Endodermal cell (in vitro differentiated cells): ENCODE results near the gene GLT1D1. TPM values are rescaled to one million over a fixed set of nuclear protein-coding genes. Genes with fewer than 3 reads are reported as not detected.
"Not testable (repeated sequence)": the region's sequence is repeated elsewhere in the genome, so short reads cannot be mapped to it uniquely, and the experiment has no call there.

Experiments used
- DNase-seq: peaks from one replicate; pipeline ENCODE4 v3.0.0-alpha.2; 2017
- H3K27ac ChIP-seq: 2 replicates; pipeline ENCODE4 v1.5.1; 2013; ENCODE audit warnings: mild to moderate bottlenecking, low read depth, low read length, moderate library complexity
- H3K27me3 ChIP-seq: 2 replicates; pipeline ENCODE4 v1.6.1; 2013; ENCODE audit warnings: mild to moderate bottlenecking, low read length, moderate library complexity; ENCODE audit not compliant: insufficient read depth, control insufficient read depth, poor library complexity, severe bottlenecking
- H3K36me3 ChIP-seq: 2 replicates; pipeline ENCODE4 v1.7.0; 2013; ENCODE audit warnings: mild to moderate bottlenecking, low read length, moderate library complexity; ENCODE audit not compliant: control insufficient read depth, insufficient read depth
- H3K4me1 ChIP-seq: one replicate; pipeline ENCODE4 v1.7.0; 2013; ENCODE audit warnings: low read length; ENCODE audit not compliant: control insufficient read depth, insufficient read depth
- H3K4me3 ChIP-seq: 2 replicates; pipeline ENCODE4 v1.5.1; 2013; ENCODE audit warnings: mild to moderate bottlenecking, low read length, moderate library complexity
- H3K9ac ChIP-seq: 2 replicates; pipeline ENCODE4 v1.6.1; 2013; ENCODE audit warnings: mild to moderate bottlenecking, low read length, moderate library complexity; ENCODE audit not compliant: poor library complexity, severe bottlenecking; ENCODE audit errors: extremely low read depth
- H3K9me3 ChIP-seq: 2 replicates; pipeline ENCODE4 v1.6.1; 2013; ENCODE audit warnings: mild to moderate bottlenecking, low read length, moderate library complexity; ENCODE audit not compliant: control insufficient read depth
- H3K27ac Mint-ChIP-seq: 2 replicates; pipeline ENCODE4 v1.8.0; 2020; ENCODE audit warnings: mixed read lengths
- H3K27me3 Mint-ChIP-seq: 2 replicates; pipeline ENCODE4 v1.8.0; 2021; ENCODE audit warnings: mild to moderate bottlenecking, mixed read lengths; ENCODE audit not compliant: insufficient read depth
- H3K36me3 Mint-ChIP-seq: 2 replicates; pipeline ENCODE4 v1.8.0; 2020; ENCODE audit warnings: low read depth, mixed read lengths
- H3K4me1 Mint-ChIP-seq: 2 replicates; pipeline ENCODE4 v1.8.0; 2020; ENCODE audit warnings: mixed read lengths
- H3K4me3 Mint-ChIP-seq: 2 replicates; pipeline ENCODE4 v1.8.0; 2020; ENCODE audit warnings: mild to moderate bottlenecking, moderate library complexity, mixed read lengths
- H3K9me3 Mint-ChIP-seq: 2 replicates; pipeline ENCODE4 v1.8.0; 2020; ENCODE audit warnings: mild to moderate bottlenecking, mixed read lengths
- CTCF ChIP-seq: fragments of 200-600 bp; sonication (generic); conservative IDR thresholded peaks from 2 replicates; pipeline ENCODE4 v1.5.0; 2021; ENCODE audit warnings: antibody characterized with exemption, mild to moderate bottlenecking
- WGBS, 2 experiments: methylation state at CpG; one replicate each; pipeline versions ENCODE4 v1.1.5 to v1.1.7; 2013; ENCODE audit warnings: missing lambda C conversion rate in 2 of 2, mixed read lengths in 1 of 2; ENCODE audit not compliant: insufficient coverage in 1 of 2, insufficient read length in 1 of 2; 5-methylcytosine and 5-hydroxymethylcytosine counted together
- total RNA-seq, 2 donors: library from RNA; stranded (reverse); fragmentation: NEBNext Ultra II Directional in 1 of 2; extraction: Animal tissue kit (Norgen Biotek cat#: 25700) in 1 of 2; gene quantifications; 2 replicates in 1 of 2; 3 replicates in 1 of 2; pipeline ENCODE4 v1.2.1, GENCODE V29; 2021

GLT1D1 gene
- total RNA-seq, 2 donors from 2014 or later: 23.8 to 25.4 TPM

GRCh38 chr12:128850400-128850799, 2.9 kb upstream of the GLT1D1 start:
- H3K27me3 Mint-ChIP-seq: no peaks in the 10 kb centered on the region
- no peak for TF ChIP-seq CTCF
- no peak overlapping the region for H3K27ac ChIP-seq
- no peak overlapping the region for H3K4me3 ChIP-seq
- H3K9me3 Mint-ChIP-seq: peaks cover 1% of the 10 kb centered on the region
- no peak overlapping the region for H3K4me3 Mint-ChIP-seq
- peaks cover 50% of the 10 kb centered on the region for H3K36me3 Mint-ChIP-seq
- H3K4me1 ChIP-seq: peaks cover 8% of the 10 kb centered on the region
- no peak overlapping the region for H3K9ac ChIP-seq
- H3K27ac Mint-ChIP-seq: no peak overlapping the region
- no peaks in the 10 kb centered on the region for H3K9me3 ChIP-seq
- WGBS, 2 experiments: 92 to 100% methylated on average over 2 to 3 of the region's 3 CpGs
- peaks cover 19% of the 10 kb centered on the region for H3K36me3 ChIP-seq
- H3K27me3 ChIP-seq: no peaks in the 10 kb centered on the region
- peaks cover 18% of the 10 kb centered on the region for H3K4me1 Mint-ChIP-seq
- DNase-seq: no peak

- peaks cover 19% of the 10 kb centered on the region for H3K36me3 ChIP-seq
- not testable (repeated sequence) for DNase-seq, H3K27ac Mint-ChIP-seq, H3K27me3 ChIP-seq, H3K27ac ChIP-seq, H3K9me3 ChIP-seq, H3K9me3 Mint-ChIP-seq, H3K27me3 Mint-ChIP-seq, H3K9ac ChIP-seq, H3K4me1 ChIP-seq, H3K4me3 ChIP-seq
- Mint-ChIP-seq H3K36me3 (peaks cover 52% of the 10 kb centered on the region), H3K4me1 (peaks cover 24% of the 10 kb centered on the region), H3K4me3 (peak overlapping the region; percentile 70)
- WGBS, 2 experiments: 82 to 88% methylated on average over 4 to 7 of the region's 7 CpGs
Measured at GRCh38 chr12:128851429-128851828, 1.8 kb upstream of the GLT1D1 start.

- no peak for TF ChIP-seq CTCF
Measured at GRCh38 chr12:128852026-128852698, 1.1 kb upstream of the GLT1D1 start.

More at GRCh38 chr12:128852026-128852698, 1.1 kb upstream of the GLT1D1 start:
- Mint-ChIP-seq H3K4me1 (peaks cover 31% of the 10 kb centered on the region), H3K9me3 (peaks cover 2% of the 10 kb centered on the region), H3K27me3 (no peaks in the 10 kb centered on the region), H3K36me3 (peaks cover 50% of the 10 kb centered on the region), H3K27ac (no peak overlapping the region), H3K4me3 (peak overlapping the region; percentile 70)
- Histone ChIP-seq H3K4me3 (peak overlapping the region; percentile 81), H3K9ac (peak overlapping the region; percentile 5), H3K27ac (no peak overlapping the region), H3K36me3 (peaks cover 19% of the 10 kb centered on the region), H3K9me3 (peaks cover under 1% of the 10 kb centered on the region), H3K27me3 (no peaks in the 10 kb centered on the region), H3K4me1 (peaks cover 13% of the 10 kb centered on the region)
- WGBS, 2 experiments: 89 to 92% methylated on average over 3 to 8 of the region's 8 CpGs
- no peak for DNase-seq
